HCT116 (cell line): ENCODE results near the gene SYNE3.

Source experiments
- CTCF ChIP-seq, 3 experiments: fragments of 200-600 bp in 1 of 3; sonication (generic) in 1 of 3; IDR thresholded peaks in 2 of 3; conservative IDR thresholded peaks in 1 of 3; 2 replicates each; pipeline ENCODE4 v1.5.1; 2012 to 2017; ENCODE audit warnings: low read depth in 2 of 3, low read length in 2 of 3, antibody characterized with exemption in 1 of 3, borderline replicate concordance in 1 of 3, control low read depth in 1 of 3, mild to moderate bottlenecking in 1 of 3, mixed read lengths in 1 of 3, mixed run types in 1 of 3, moderate library complexity in 1 of 3; ENCODE audit not compliant: insufficient read depth in 1 of 3
- TCF7L2 ChIP-seq: IDR thresholded peaks from 2 replicates; pipeline ENCODE4 v1.7.0; 2011; ENCODE audit warnings: borderline replicate concordance, inconsistent platforms; ENCODE audit not compliant: insufficient read depth, insufficient read length; ENCODE audit errors: extremely low read depth
- YY1 ChIP-seq: IDR thresholded peaks from 2 replicates; pipeline ENCODE4 v1.6.1; 2011; ENCODE audit warnings: low read length, low read depth, moderate library complexity, mild to moderate bottlenecking; ENCODE audit not compliant: insufficient replicate concordance; ENCODE audit errors: extremely low read depth

- TF ChIP-seq CTCF (IDR thresholded peaks at IDR 0.05 in 2 of 3, conservative IDR thresholded peaks at IDR 0.05 in 1 of 3; ENCODE audit: borderline replicate concordance in 1 of 3, insufficient read depth in 1 of 3, low read depth in 2 of 3, low read length in 2 of 3) (no peak), TCF7L2 (no peak), YY1 (no peak)
Measured at GRCh38 chr14:95522556-95522955, 6.1 kb upstream of the SYNE3 start.
